Measurements from ENCODE around the gene GNPTG.

GNPTG gene

GRCh38 chr16:1330931-1331711, 20.6 kb upstream of the GNPTG start:
- peak overlapping the region; percentile 9 for H3K4me3 ChIP-seq (ENCODE audit: low read length)
- TF ChIP-seq CTCF (conservative IDR thresholded peaks at IDR 0.05; ENCODE audit: low read depth, low read length) = peak; percentile 2
- no peak for DNase-seq (ENCODE audit: low read depth)

GRCh38 chr16:1331712-1332617, 19.8 kb upstream of the GNPTG start:
- DNase-seq (ENCODE audit: low read depth) = peak; percentile 54
- no peak for TF ChIP-seq CTCF (conservative IDR thresholded peaks at IDR 0.05; ENCODE audit: low read depth, low read length)
- H3K4me3 ChIP-seq (ENCODE audit: low read length) = peak overlapping the region; percentile 9

GRCh38 chr16:1332618-1333148, 19.0 kb upstream of the GNPTG start:
- H3K4me3 ChIP-seq (ENCODE audit: low read length) = no peak overlapping the region
- TF ChIP-seq CTCF (conservative IDR thresholded peaks at IDR 0.05; ENCODE audit: low read depth, low read length) = no peak
- no peak for DNase-seq (ENCODE audit: low read depth)

GRCh38 chr16:1333149-1333812, 18.4 kb upstream of the GNPTG start, which contains the start of gene BAIAP3:
BAIAP3 (plus strand) TSS chr16:1333645; CDS start chr16:1338550, 4,905 bp downstream.
- DNase-seq (ENCODE audit: low read depth) = no peak
- no peak within 1 kb of the TSS for H3K4me3 ChIP-seq (ENCODE audit: low read length)
- TF ChIP-seq CTCF (conservative IDR thresholded peaks at IDR 0.05; ENCODE audit: low read depth, low read length) = no peak

- TF ChIP-seq CTCF (conservative IDR thresholded peaks at IDR 0.05; ENCODE audit: low read depth, low read length) = no peak
- no peak overlapping the region for H3K4me3 ChIP-seq (ENCODE audit: low read length)
- DNase-seq (ENCODE audit: low read depth) = no peak
Observed at GRCh38 chr16:1333854-1334700, 17.7 kb upstream of the GNPTG start.

- TF ChIP-seq CTCF (conservative IDR thresholded peaks at IDR 0.05; ENCODE audit: low read depth, low read length) = no peak
- no peak overlapping the region for H3K4me3 ChIP-seq (ENCODE audit: low read length)
- no peak for DNase-seq (ENCODE audit: low read depth)
Observed at GRCh38 chr16:1334739-1335138, 17.0 kb upstream of the GNPTG start.
